Nucleus accumbens (tissue), 56 donors: Measurements from ENCODE around the gene OSBPL1A.

ENCODE experiments used
- DNase-seq, 56 donors: peaks; one replicate each; lab custom pipeline; 2025; lab: John Stamatoyannopoulos, UW

OSBPL1A gene

DNA sequence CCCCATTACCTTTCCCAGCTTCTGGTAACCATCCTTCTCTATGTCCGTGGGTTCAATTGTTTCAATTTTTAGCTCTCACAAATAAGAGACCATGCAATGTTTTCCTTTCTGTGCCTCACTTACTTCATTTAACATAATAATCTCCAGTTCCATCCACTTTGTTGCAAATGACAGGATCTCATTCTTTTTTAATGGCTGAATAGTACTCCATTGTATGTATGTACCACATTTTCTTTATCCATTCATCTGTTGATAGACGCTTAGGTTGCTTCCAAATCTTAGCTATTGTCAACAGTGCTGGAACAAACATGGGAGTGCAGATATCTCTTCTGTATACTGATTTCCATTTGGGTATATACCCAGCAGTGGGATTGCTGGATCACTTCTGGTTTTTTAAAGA, 256.9 kb downstream of the OSBPL1A start:
- no peak for DNase-seq

DNA sequence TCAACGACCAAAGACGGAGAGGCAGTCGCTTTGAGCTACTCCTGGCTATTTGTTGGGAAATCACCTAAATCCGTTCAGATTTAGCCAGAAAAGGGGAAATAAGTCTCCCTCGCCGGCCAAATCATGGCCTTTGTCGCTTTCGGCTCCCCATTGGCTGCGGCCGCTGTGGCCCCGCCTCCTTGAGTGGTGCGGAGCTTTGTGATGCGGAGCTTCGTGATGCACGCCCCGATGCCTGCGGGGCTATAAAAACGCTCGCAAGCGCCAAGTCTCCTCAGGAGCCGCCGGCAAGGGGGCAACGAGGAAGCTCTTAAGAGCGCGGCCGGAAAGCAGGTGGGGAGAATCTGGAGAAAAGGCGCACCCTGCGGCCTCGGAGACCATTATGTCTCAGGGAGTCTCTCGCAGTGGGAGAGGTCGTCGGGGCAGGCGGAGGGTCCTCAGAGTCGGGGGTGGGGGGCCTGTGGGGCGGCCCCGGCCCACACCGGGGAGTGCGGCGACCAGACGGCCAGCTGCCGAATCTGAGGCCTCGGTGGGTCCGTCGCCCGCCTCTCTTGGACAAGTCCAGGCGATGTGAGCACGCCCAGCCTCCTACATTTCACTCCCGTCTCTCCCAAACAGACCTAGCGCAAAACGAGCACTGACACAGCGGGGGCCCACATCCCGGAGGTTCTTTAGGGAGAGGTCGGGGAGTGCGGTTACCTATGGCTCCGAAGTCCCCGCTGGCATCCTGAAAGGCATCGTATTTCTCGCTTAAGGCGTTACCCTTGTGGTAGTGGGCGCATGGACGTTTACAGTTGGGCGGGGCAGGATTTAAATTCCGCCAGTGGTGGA, 258.6 kb downstream of the OSBPL1A start, which contains the start of gene CABYR:
TSS of gene CABYR (plus strand) at position 274 of the 828 bp plus-strand sequence. CDS start 4,053 bp downstream, outside the sequence.
- peak in 55 of 56 donors; percentile 24 to 90 (median 72) for DNase-seq

DNA sequence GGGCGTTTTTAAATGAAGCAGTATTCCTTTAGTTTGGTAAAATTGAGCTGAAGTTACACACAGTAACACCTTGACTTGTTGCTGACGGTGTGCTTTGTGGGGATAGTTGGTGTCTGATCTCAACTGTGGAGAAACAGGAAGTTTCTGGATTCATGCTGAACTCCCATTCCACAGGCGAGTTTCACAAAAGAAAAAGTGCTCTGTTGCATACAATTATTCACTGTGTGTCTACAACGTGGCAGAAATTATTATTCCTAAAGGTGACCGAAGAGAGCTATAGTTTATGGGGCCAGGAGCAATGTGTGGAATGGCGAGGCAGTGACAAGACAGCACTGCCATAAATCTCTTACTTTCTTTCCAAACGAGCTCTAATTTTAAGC, 259.2 kb downstream of the OSBPL1A start:
- no peak for DNase-seq

DNA sequence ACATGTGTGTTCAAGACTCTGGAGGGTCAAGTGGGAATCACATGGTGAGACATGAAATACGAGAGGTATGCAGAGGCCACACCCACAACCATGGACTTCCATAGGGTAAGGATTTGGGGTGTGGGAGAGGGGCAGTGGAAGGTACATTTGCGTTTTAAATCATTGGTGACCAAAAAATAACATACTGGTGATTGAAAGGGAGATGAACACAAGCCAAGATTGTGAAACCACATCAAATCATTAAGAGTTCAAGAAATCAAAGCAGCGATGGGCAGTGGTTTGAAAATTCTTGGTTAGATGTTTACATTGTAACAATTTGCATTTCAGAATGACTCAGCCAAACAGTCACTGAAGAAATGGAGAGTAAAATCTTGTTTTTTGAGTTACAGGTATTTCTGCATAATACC, 260.7 kb downstream of the OSBPL1A start:
- no peak for DNase-seq

DNA sequence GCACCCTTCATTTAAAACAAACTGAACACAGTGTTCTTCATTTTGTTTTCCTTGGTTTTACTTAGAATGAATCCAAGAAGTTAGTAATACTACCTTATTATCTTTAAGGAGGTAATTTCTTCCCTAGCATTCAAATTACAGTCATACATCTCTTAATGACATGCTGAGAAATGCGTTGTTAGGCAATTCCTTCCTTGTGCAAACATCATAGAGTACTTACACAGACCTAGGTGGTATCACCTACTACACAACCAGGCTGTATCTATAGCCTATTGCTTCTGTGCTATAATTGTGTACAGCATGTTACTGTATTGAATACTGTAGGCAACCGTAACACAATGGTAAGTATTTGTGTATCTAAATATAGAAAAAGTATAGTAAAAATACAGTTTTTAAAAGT, 267.1 kb downstream of the OSBPL1A start:
- no peak for DNase-seq

DNA sequence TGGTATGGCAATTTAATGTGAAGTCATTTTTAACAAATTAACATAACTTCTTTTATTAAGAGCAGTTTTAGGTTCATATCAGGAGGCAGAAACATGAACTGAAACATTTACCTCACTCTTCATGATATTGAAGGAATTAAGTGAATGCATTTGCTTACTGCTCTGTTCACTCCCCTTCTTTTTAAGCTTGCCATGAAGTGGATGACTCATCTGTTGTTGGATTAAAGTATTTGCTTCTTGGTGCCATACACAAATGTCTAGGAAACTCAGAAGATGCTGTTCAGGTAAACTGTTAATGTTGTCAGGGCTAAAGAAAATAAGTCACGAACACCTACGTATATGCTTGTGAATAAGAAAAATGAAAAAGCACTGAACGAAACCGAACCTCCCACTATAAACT, 268.9 kb downstream of the OSBPL1A start:
- no peak for DNase-seq

DNA sequence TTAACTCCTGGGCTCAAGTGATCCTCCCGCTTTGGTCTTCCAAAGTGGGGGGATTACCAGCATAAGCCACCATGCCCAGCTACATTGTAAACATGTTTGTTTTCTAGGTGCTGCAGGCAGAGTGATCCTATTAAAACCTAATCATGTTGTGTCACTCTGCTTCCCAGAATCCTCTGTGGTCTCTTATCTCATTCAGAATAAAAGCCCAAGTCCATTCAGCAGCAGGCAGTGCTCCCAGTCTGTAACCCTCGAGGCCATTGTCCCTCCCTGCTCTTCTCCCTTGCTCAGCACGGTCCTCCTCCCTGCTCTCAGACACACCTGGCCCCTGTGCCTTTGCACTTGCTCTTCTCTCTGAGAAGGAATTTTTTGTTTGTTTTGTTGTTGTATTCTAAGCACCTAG, 269.9 kb downstream of the OSBPL1A start:
- no peak for DNase-seq

DNA sequence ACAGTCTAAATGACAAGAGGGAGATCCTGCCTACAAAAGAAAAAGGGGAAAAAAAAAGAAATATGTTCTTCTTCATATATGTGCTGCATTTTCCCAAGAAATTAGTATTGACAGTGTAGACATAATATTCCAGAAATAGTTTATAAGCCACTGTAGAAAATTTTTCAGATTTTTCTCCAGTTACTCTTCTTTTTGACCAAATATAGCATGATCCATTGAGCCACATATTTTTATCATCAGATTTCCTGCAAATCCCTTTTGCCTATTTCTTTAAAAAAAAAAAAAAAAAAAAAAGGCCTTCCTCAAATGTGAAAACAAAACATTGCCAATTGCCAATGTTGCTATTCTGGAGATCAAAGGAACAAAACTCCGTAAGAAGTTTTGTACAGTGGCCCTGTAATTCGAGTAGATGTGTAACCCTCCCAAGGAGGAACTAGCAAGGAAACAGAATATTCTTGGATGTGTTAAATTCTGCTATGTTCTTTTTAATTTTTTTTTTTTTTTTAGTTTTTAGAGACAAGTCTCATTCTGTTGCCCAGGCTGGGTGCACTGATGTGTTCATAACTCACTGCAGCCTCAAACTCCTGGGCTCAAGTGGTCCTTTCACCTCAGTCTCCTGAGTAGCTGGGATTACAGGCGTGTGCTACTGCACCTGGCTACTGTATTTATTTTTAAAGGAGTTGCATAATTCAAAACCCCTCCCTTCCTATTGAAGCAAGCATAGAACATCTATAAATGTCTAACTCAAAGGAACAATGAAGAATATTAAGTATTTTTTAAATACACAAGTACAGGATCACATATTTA, 271.3 kb downstream of the OSBPL1A start:
- DNase-seq = no peak

DNA sequence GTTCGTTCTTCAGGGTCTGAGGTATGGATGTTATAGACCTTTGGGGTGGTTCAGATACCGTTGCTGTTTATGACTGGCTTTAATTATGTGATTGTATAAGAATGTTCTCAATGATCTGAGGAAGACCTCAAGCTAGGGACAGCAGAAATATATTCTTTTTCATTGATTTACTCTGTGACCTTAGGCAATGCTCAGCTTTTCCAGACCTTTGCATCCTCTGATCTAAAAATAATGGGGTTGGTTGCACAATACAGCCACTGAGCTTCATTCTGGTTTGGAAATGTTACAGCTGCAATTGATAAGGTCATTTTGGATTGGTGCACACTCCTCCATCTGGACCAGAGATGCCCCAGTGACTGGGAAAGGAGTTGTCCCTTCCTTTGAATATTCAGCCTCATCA, 276.0 kb downstream of the OSBPL1A start:
- no peak for DNase-seq

DNA sequence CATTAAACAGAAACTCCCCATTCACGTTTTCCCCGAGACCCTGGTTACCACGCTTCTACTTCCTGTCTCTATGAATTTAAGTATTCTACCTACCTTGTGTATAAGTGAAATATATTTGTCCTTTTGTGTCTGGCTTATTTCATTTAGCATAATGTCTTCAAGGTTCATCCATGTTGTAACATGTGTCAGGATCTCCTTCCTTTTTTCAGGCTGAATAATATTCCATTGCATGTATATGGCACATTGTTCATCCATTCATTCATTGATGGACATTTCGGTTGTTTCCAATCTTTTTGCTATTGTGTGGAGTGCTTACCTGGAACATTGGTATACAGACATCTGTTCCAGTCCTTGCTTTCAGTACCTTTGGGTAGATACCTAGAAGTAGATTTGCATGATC, 276.9 kb downstream of the OSBPL1A start:
- no peak for DNase-seq

DNA sequence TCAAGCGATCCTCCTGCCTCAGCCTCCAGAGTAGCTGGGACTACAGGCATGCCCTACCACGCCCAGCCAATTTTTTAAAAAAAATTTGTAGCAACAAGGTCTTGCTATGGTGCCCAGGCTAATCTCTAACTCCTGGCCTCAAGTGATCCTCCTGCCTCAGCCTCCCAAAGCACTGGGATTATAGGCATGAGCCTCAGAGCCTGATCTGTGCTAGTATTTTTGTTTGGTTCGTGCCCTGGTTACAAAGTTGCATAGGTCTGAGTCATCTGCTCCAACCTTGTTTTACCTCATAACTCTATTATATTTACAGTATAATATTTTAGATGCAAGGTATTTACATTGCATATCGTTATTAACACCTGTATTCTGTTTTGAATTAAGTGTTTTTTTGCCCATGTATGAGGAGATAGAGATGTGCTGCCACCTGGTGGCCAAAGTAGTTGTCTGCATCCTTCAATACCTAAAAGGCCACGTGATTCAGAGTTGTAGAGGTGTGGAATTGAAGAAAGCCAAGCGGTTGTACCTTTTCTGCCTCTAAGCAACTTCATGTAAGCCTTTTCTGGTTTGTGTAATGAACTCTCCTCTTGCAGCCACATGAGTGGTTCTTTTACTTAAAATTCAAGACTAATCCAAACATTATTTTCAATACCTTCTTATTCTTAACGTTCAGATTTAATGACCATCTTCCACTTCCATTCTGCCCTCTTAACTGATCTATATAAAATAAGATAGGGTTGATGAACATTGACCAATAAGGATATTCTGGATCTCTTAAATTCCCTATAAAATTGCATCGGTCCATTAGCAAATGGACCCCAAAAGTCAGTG, 278.7 kb downstream of the OSBPL1A start:
- peak in 44 of 56 donors; percentile 1 to 84 (median 32) for DNase-seq

DNA sequence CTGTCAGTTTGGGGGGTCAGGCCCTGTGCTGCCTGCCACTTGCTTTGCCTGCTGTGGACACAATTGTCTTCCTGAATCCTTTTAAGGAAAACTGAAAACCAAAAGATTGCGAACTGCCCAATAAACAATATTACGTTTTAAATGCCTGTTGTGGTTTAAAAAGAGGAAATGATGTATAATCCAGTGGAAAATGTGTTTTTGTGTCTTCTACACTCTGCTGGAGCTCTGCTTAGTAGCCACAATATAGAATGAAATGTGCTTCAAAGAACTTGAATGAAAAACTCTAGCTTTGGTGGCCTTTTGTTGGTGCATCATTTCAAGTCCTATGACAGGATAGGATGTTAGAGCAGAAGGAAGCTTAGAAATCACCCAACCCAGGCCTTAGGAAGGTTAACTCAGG, 282.0 kb downstream of the OSBPL1A start:
- no peak for DNase-seq

DNA sequence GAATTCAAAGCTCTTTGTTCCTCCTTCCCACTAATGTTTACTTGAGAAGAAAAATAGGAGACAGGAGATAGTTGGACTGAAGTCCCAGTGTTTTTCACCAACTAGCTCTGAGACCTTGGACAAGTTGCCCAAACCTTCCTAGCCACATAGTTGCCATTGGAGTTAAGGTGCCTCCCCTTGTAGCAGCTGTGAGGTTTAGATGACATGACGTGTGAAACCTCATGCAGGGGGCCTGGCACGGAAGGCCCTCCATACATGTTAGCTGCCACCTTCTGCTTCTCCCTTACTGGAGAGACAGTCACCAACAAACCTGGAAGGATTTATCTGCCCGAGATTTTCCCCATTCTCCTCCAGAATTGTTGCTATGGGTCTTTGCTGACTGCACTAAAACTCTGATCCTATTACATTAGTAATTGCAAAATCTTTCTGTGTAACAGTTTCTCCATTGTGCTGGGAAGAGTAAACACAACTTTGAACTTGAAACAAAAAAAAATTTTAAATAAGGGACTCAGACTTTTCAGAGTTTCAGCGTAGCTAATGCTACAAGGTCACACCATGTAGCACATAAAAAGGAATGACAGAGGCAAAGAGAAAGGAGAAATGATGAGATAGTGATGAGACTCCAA, 282.6 kb downstream of the OSBPL1A start:
- DNase-seq = no peak

DNA sequence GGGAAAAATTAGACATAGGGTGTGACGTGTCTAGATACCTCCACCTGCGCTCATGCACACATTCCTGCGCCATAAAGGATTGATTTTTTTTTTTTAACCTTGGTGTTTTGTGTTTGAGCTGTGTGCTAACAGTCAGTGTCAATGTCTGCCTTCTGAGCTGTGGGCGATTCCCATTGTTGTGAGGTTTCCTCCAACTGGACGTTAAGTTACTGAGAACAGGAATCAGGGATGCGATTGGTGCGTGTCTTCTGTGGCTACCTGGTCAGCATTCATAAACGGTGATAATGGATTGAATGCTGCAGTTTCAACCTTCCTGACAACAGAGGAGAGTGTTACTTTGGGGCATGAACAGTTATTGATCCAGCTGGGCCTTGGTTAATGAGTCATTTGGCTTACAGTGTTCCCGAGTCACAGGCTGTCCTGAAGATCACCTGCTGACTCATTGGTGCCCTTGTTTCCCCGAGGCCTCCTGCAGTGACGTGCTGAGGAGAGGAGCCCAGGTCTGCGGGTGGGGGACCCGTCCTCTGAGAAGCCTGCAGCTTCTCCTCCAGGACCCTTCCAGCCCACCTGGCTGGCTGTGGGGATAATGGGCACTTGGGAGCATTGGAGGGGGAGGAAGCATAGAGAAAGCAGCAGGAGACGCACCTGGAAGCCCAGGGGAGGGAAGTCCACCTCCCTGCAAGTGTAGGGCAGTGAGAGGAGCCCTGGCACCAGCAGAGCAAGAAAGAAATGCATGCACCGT, 284.6 kb downstream of the OSBPL1A start:
- no peak for DNase-seq

DNA sequence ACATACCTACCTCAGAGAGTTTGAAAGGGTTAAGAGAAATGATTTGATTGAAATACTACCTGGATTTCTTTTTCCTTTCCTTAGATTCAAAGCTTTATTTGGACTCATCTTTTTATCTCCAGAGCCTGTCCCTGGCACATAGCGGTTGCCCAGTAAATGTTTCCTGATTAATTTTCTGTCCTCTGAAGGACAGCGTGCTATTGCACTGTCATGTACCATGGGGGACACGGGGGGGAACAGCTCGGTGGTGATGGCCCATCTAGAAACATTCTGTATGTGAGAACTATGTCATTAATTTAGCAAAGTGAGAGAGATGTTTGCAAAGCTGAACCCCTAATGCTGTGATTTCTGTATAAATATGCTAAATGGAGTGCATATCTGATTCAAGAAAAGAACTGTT, 285.2 kb downstream of the OSBPL1A start:
- DNase-seq = no peak
